ENCODE results near the gene ARSG.

- TF ChIP-seq USF2 (IDR thresholded peaks at IDR 0.05; ENCODE audit: low read depth, low read length) (no peak), POLR2A (IDR thresholded peaks at IDR 0.05; ENCODE audit: low read depth, low read length) (no peak), CTCF (conservative IDR thresholded peaks at IDR 0.05; ENCODE audit: low read depth, low read length) (no peak), MAZ (IDR thresholded peaks at IDR 0.05; ENCODE audit: borderline replicate concordance, low read depth, low read length) (no peak), BHLHE40 (IDR thresholded peaks at IDR 0.05; ENCODE audit: low read depth, low read length) (no peak), SMC3 (IDR thresholded peaks at IDR 0.05; ENCODE audit: low read depth, low read length) (no peak)
Measured at GRCh38 chr17:68328676-68329075, 37.4 kb downstream of the ARSG start.

Measured in IMR-90 (cell line).